Aortic smooth muscle cell (primary cell): Measurements from ENCODE around the gene EML5. TPM values are rescaled to one million over a fixed set of nuclear protein-coding genes. Genes with fewer than 3 reads are reported as not detected.

ENCODE experiments used
- total RNA-seq: library from RNA; depleted of rRNA; stranded (reverse); fragments of >200 nt; gene quantifications from 2 replicates; pipeline ENCODE4 v1.2.3, GENCODE V29; 2014

The EML5 gene
- total RNA-seq, result under 0.01 TPM in 1 of 2 replicates, not detected in the other

GRCh38 chr14:88792473-88793258 is at the start of gene EML5:
EML5 (minus strand) TSS chr14:88792953; CDS start chr14:88792503, 450 bp downstream.

DNA sequence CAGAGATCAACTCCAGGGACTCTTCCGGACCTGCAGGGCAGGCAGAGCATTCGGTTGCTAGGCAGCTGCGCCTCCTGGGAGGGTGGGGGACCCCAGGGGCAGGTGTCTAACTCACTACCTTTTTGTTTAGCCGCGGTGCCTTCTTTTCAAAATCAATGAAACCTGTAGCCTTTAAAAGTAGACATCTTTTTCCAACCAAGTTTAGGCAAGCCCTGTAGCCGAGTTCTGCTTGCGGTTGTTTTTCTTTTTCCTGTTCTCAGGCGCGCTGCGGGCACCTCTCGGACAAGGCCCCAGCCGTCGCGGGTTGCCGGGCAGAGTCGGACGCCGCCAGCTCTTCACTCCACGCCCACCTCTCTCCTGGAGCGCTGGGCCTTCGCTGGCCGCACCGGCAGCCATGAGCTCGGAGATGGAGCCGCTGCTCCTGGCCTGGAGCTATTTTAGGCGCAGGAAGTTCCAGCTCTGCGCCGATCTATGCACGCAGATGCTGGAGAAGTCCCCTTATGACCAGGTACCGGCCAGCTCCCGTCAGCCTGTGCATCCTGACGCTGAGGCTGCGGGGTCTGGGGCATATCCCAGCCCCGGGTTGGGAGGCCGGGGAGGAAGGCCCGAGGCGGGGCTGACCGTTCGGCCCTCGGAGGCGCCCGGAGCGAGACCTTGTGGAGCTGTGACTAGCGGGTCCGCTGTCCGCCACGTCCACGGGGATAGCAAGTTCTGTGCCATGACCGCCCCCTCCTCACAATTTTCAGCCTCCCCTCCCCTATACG is 31.7 kb upstream of the EML5 start, which contains the start of gene TTC8:
Gene TTC8, plus strand, starts transcription at position 338 of the 764 bp plus-strand sequence. Its CDS starts 57 bp downstream, at position 395.

DNA sequence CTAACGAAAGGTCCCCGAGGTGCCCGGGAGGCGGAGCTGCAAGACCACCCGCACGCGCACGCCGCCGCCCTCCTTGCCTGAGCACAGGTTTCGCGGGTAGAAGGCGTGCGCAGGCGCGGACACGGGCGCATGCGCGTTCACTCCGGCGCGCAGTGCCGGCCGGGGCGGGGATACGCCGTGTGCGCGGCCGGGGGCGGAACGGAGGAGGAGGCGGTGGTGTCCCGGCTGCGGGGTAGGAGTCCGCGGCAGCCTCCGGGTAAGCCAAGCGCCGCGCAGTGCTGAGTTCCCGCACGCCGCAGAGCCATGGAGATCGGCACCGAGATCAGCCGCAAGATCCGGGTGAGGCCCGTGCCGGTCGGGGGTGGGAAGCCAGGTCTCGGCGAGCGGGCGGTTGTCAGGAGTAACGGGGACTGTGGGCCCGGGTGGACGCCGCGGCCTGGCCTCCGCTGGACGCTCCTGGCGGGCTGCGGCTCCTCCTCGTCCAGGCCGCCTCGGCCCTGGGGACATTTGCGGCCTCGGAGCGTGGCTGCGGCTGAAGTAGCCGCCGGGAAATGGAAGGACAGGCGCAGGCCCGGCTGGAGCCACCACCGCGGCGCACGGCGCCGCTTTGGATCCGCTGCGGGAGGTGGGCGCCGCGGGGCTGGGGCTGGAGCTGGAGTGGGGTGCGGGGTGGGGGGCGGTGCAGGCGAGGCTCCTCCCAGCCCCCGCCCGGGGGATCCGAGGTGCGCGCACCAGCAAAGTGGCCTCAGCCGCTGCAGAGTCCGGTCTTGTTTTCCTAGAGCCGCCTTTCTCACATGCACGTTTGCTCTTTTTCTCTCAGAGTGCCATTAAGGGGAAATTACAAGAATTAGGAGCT is 229.7 kb downstream of the EML5 start, which contains the start of gene ZC3H14:
Gene ZC3H14, plus strand, starts transcription at position 207 of the 856 bp plus-strand sequence. Its CDS starts 97 bp downstream, at position 304.

Other genes with a start within 250 kb of the EML5 start
- gene PTPN21, start 237.9 kb downstream of the EML5 start, total RNA-seq, result 10.3 and 17.3 TPM in 2 replicates
- 49.7 and 63.1 TPM in 2 replicates for gene ZC3H14, start 229.9 kb downstream of the EML5 start, total RNA-seq
- gene TTC8, start 31.7 kb upstream of the EML5 start, total RNA-seq, result 23.4 and 25.6 TPM in 2 replicates